NAMALWA (cell line): Measurements from ENCODE around the gene MYH14.
"Not testable (repeated sequence)": the region's sequence is repeated elsewhere in the genome, so short reads cannot be mapped to it uniquely, and the experiment has no call there.

Experiments used
- DNase-seq: peaks from one replicate; pipeline ENCODE4 v3.0.0-alpha.2; 2015; ENCODE audit warnings: low spot score

Gene MYH14

GRCh38 chr19:50319156-50319555 lies 115.7 kb downstream of the MYH14 start:
- no peak for DNase-seq

GRCh38 chr19:50320051-50320450 lies 116.6 kb downstream of the MYH14 start:
- no peak for DNase-seq

- no peak for DNase-seq
Observed at GRCh38 chr19:50320596-50320995, 117.2 kb downstream of the MYH14 start.

- DNase-seq, result no peak
Observed at GRCh38 chr19:50321831-50322230, 118.4 kb downstream of the MYH14 start.

- DNase-seq, result no peak
Observed at GRCh38 chr19:50322234-50322633, 118.8 kb downstream of the MYH14 start.

- DNase-seq, result no peak
Observed at GRCh38 chr19:50322931-50323781, 119.7 kb downstream of the MYH14 start.

GRCh38 chr19:50323782-50324133 lies 120.3 kb downstream of the MYH14 start:
- DNase-seq, result no peak

- DNase-seq, result no peak
Observed at GRCh38 chr19:50324331-50324730, 120.9 kb downstream of the MYH14 start.

GRCh38 chr19:50325310-50326100 lies 122.1 kb downstream of the MYH14 start:
- DNase-seq, result peak; percentile 86

- no peak for DNase-seq
Observed at GRCh38 chr19:50326101-50326664, 122.8 kb downstream of the MYH14 start.

- DNase-seq, result no peak
Observed at GRCh38 chr19:50327013-50327412, 123.6 kb downstream of the MYH14 start.

GRCh38 chr19:50327461-50328223 lies 124.2 kb downstream of the MYH14 start:
- DNase-seq, result no peak

GRCh38 chr19:50328224-50328872 lies 124.9 kb downstream of the MYH14 start:
- no peak for DNase-seq

GRCh38 chr19:50328873-50329145 lies 125.4 kb downstream of the MYH14 start:
- no peak for DNase-seq

- peak; percentile 100 for DNase-seq
Observed at GRCh38 chr19:50329146-50329925, 125.9 kb downstream of the MYH14 start, which contains the start of gene KCNC3. Gene KCNC3 (minus strand): TSS chr19:50329377. CDS start chr19:50329082, 295 bp downstream.

- DNase-seq, result not testable (repeated sequence)
Observed at GRCh38 chr19:50329926-50330294, 126.5 kb downstream of the MYH14 start.

- peak; percentile 92 for DNase-seq
Observed at GRCh38 chr19:50330365-50331078, 127.1 kb downstream of the MYH14 start.

- no peak for DNase-seq
Observed at GRCh38 chr19:50331221-50331993, 128.0 kb downstream of the MYH14 start.

GRCh38 chr19:50331994-50332243 lies 128.5 kb downstream of the MYH14 start:
- no peak for DNase-seq
